NCI-H1436 (cell line): ENCODE measurements around the gene GUCA2B.
A peak's percentile ranks its signal among the peaks of the same experiment; 100 is the strongest.

Experiments used
- DNase-seq: peaks from one replicate; lab custom pipeline; 2025; lab: John Stamatoyannopoulos, UW

GUCA2B gene

GRCh38 chr1:42143896-42144710 lies 9.1 kb upstream of the GUCA2B start:
- DNase-seq = no peak

DNA sequence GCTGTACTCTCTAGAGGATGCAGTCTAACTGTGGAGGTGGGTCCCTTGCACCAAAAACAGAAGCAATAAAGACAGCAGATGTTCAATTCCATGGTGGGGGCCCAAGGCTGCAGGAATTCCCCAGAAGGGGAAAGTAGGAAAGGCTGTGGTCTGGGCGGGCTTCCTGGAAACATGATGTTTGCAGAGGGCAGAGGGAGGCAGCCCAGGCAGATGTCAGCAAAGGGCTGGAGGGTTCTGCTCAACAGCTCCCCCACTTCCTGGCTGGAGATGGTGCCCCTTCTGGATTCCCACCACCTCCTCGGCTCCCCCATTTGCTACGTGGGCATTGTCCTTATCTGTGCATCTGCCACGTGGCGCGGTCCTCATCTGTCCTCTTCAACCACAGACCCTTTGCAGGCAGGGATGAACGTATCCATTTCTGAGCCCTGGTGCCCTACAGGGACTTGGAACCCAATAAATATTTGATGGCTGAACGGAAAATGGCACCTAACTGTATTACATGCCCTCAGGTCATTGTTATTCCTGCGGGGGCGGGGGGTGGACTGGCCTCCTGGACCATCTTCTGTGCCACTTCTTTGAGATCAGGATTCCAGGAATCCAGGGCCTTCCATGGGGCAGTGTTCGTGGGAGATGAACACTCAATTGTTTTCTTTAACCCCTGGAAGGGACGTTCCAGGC lies 8.4 kb upstream of the GUCA2B start:
- DNase-seq = no peak

GRCh38 chr1:42145389-42145716 lies 7.9 kb upstream of the GUCA2B start:
- no peak for DNase-seq

- no peak for DNase-seq
Measured at GRCh38 chr1:42145764-42146625, 7.2 kb upstream of the GUCA2B start.

GRCh38 chr1:42146626-42147320 lies 6.4 kb upstream of the GUCA2B start:
- DNase-seq = peak; percentile 71

DNA sequence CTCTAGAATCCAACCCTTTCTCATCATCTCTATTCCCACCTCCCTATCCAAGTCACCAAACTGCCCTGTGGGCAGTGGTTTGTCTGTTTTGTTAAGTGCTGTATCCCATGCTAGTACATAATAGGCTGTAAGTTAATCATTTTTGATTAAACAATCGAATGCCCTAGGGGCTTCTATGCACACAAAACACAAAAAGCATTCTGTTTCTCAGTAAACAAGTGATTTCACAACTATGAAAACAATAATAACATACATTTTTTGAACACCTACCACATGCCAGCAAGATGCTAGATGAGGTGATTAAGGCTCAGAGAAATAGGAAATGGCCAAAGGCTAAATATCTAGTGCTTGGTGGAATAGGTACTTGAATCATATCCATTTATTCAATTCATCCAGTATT lies 5.0 kb upstream of the GUCA2B start:
- no peak for DNase-seq

DNA sequence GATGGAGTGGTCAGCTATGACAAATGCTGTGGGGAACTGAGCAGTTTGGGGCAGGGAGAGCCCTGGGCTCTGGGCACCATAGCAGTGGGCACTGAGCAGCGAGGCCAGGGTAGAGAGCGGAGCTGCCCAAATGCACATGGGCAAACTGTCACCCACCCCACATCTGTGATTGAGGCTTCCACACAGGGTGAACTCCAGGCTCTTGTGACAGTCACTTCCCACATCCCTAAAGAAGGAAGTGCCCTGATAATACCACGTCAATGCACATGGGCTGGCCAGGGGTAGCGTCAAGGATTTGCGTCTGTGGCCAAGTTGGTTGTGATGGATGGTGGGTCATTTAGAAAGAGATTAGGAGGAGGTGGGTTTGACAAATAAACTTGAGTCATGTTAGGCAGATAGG lies 2.6 kb upstream of the GUCA2B start:
- no peak for DNase-seq

- DNase-seq = no peak
Measured at GRCh38 chr1:42152119-42152518, 1.1 kb upstream of the GUCA2B start.

DNA sequence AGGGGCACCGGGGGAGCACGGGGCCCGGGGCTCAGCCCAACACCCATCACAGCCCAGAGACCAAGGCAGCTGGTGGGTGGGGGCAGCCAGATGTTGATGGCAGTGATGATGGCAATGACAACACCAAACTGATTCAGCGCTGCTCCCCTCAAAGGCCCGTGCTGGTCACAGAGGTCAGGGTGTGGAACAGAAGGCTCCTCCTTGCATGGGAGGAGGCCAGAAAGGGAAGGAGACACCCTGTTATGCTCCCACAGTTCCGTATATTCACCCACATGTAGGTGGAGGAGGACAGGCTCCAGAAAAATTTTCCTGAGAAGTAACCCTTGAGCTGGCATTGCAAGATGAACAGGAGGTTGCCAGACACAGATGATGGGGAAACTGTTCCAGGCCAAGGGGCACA lies 414 bp downstream of the GUCA2B start:
- DNase-seq = no peak

GRCh38 chr1:42154685-42155084 lies 1.5 kb downstream of the GUCA2B start:
- DNase-seq = no peak

- DNase-seq = no peak
Measured at GRCh38 chr1:42155362-42155761, 2.2 kb downstream of the GUCA2B start.

DNA sequence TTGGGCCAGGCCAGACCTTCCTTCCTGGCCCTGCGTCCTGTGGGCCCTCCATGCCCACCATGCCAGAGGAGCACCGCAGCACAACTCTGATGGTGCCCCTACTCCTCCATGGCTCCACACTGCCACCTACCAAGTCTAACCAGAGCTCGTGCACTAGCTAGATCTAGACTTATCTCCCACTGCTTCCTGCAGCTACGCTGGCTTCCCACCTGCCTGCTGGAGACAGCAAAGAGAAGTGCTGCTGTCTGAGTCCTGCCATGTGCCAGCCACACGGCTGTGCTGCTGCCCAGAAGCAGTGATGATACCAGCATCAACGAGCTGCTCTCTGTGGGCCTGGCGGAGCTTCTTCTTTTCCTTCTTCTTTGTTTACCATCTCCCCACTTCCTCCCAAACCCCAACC lies 4.5 kb downstream of the GUCA2B start:
- no peak for DNase-seq

DNA sequence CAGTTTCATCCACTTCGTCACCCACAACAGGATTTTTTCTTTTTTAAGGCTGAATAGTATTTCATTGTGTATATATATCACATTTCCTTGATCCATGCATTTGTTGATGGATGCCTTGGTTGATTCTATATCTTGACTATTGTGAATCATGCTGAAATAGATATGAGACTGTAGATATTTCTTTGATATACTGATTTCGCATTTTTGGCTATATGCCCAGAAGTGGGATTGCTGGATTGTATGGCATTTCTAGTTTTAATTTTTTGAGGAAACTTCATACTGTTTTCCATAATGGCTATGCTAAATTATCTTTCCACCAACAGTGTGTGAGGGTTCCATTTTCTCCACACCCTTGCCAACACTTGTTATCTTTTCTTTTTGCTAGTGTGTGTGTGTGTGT lies 5.0 kb downstream of the GUCA2B start:
- DNase-seq = no peak

DNA sequence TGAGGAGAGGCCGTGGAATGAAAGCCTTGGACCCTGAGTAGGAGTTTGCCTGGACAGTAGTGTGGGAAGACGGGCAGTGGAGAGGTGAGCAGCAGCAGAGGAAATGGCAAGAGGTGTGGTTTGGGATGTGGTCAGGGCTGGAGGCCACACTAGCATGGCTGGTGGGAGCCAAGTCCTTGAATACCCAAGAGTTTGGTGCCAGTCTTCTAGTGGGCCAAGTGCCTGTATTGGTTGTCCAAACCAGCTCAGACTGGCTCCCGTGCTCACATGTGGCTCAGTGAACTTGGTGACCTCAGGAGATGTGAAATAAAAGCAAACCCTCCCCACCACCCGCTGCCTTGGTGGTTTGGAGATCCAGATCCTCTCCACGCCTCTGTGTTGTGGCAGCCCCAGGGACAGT lies 9.0 kb downstream of the GUCA2B start:
- DNase-seq = no peak

GRCh38 chr1:42163114-42163513 lies 9.9 kb downstream of the GUCA2B start:
- no peak for DNase-seq

DNA sequence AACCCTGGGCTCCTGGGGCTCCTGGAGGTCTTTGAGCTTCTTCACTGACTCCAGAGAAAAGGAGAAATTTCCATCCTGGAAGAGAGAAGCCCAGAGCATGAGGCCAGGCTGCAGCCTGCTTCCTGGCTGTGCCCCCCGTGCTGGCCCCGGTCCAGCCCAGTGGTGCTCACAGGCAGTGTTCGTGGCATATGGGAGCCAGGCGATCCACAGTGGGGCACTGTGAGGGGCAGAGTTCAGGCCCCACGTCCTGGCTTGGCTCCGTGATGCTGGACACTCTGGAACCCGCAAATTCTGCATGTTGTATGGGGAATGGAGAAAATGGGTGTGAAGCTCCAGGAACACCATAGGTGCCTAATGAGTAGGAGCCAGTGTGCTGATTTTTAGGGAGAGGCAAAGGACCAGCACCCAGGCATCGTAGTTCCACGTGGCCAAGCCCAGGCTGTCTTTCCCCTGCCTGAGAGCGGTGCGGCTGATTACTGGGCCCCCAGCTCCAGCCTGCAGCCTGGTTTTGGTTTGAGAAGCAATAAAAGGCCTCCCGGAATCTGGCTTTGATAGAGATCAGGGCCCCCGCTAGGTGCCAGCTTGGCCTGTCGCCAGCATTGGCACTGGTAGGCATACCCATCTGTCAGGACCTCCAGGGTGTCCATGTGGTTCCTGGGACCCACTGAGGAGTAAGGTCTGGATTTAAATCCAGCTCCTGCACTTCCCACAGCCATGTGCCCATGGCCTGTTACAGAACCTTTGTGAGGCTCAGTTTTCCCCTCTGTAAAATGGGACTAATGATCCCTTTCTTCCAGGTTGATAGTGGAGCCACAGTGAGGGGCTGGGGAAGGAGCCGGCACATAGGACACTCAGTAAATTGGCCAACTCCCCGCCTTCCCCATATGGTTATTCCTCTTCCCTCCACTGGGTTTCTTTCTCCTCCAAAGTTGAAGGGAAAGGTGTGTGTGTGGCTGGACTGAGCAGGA lies 10.6 kb downstream of the GUCA2B start:
- no peak for DNase-seq

DNA sequence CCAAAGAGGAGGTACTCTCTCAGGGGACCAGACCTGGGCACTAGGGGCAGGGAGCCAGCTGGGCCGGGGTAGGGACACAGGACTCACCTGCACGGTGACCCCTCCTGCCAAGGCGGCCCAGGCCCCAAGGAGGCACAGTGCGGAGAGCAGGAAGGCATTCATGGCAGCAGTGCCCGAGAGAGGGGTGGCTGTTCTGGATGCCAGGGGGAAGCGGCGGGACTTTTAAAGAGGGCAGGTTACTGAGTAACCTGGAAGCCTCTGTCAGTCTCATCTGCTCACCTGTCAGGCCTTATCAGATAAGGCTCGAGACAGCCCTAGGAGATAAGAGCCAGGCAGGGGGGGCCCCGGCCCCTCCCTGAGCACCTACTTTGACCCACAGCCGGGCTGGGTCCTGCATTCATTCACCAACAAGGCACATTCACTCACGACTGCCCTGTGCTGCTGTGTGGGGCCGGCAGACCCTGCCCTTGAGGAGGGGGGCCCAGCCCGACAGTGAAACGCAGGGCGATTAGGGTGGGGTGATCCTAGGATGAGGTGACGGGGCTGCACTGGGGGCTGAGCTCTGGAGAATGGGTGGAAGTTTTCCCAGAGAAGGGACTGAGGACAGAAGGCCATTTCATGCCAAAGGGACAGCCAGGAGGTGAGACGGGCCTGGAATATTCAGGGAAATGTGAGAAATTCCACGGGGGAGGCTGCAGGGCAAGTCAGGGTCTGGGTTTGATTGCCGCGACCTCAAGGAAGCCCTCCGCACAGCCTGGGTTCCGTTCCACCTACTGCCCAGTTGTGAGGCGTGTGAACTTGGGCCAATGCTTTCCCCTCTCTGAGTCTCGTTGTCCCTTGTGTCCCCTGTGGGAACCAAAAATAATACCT lies 11.6 kb downstream of the GUCA2B start, which contains the start of gene GUCA2A:
TSS of gene GUCA2A (minus strand) at position 195 of the 870 bp plus-strand sequence. CDS start at position 162, 33 bp downstream.
- DNase-seq = no peak

DNA sequence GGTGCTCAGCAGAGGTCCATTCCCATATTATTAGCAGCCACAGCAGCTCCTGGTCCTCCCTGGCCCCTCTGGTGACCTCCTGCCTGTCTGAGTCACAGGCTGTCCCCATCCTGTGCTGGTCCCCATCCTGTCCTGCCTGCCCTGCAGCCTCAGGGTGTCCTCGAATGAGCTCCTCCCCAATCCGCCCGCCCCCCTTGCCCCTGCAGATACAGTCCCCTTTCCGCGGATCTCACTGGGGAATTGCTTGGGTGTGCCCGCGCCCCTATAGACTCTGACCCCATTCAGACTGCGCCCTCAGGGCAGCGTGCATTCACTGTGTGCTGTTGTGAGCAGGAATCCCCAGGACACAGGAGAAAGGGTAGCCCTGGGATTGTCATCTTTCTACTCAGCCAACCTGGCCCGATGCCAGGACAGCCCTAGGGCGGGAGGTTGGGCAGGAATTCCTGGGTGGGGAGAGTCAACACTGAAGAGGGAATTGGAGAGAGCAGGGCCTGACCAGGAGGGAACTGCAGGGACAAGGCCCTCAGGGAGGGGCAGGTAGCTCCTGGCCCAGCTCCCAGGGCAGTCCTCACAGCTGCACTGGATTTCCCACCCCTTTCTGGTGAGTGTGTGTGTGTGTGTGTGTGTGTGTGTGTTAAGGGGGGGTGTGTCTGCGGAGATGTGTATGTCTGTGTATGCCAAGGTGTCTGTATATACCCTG lies 12.5 kb downstream of the GUCA2B start:
- DNase-seq = no peak
